Measurements from ENCODE around the gene SYT17. TPM values are rescaled to one million over a fixed set of nuclear protein-coding genes. Genes with fewer than 3 reads are reported as not detected.

Gene SYT17
- total RNA-seq, 1 experiment from 2014 or later = 10.3 TPM

GRCh38 chr16:19135896-19136438, 32.1 kb upstream of the SYT17 start:
- no peak for DNase-seq (ENCODE audit: low read depth, low spot score)
- TF ChIP-seq POLR2A (IDR thresholded peaks at IDR 0.05; ENCODE audit: borderline replicate concordance, extremely low read depth, insufficient read depth, insufficient read length) = no peak
- TF ChIP-seq CEBPB (IDR thresholded peaks at IDR 0.05; ENCODE audit: low read depth) = no peak
- no peak for TF ChIP-seq CTCF (IDR thresholded peaks at IDR 0.05 in 2 of 3, conservative IDR thresholded peaks at IDR 0.05 in 1 of 3; ENCODE audit: borderline replicate concordance in 1 of 3, insufficient read depth in 1 of 3, low read depth in 2 of 3, low read length in 2 of 3)
- TF ChIP-seq RAD21 (IDR thresholded peaks at IDR 0.05; ENCODE audit: low read depth) = no peak
- no peak for TF ChIP-seq EGR1 (IDR thresholded peaks at IDR 0.05; ENCODE audit: low read depth)
- no peak for TF ChIP-seq EZH2phosphoT487 (IDR thresholded peaks at IDR 0.05; ENCODE audit: borderline replicate concordance)
- TF ChIP-seq SRF (IDR thresholded peaks at IDR 0.05; ENCODE audit: low read depth) = no peak
- TF ChIP-seq ZBTB33 (IDR thresholded peaks at IDR 0.05; ENCODE audit: extremely low read depth, insufficient replicate concordance, low read length) = no peak
- no peak for TF ChIP-seq ZFX (IDR thresholded peaks at IDR 0.05)
- peak; percentile 56; the same call in 1 of the 2 replicates for TF ChIP-seq POLR2AphosphoS5 (IDR thresholded peaks at IDR 0.05; ENCODE audit: low read depth, low read length)
- TF ChIP-seq SP1 (IDR thresholded peaks at IDR 0.05; ENCODE audit: low read depth) = peak; percentile 72
- TF ChIP-seq CBX3 (IDR thresholded peaks at IDR 0.05; ENCODE audit: low read depth) = peak; percentile 22; the same call in 1 of the 2 replicates
- no peak for TF ChIP-seq TCF7L2 (IDR thresholded peaks at IDR 0.05; ENCODE audit: borderline replicate concordance, extremely low read depth, insufficient read depth, insufficient read length)
- no peak for TF ChIP-seq ZNF274 (IDR thresholded peaks at IDR 0.05; ENCODE audit: low read depth, low read length)
- no peak for TF ChIP-seq REST (IDR thresholded peaks at IDR 0.05; ENCODE audit: low read depth)
- TF ChIP-seq YY1 (IDR thresholded peaks at IDR 0.05; ENCODE audit: extremely low read depth, insufficient replicate concordance, low read depth, low read length) = no peak
- no peak for TF ChIP-seq ATF3 (IDR thresholded peaks at IDR 0.05)
- TF ChIP-seq JUND (IDR thresholded peaks at IDR 0.05) = peak; percentile 69
- no peak for TF ChIP-seq SIN3A (IDR thresholded peaks at IDR 0.05; ENCODE audit: low read depth)
- TF ChIP-seq ELF1 (IDR thresholded peaks at IDR 0.05; ENCODE audit: borderline replicate concordance, low read depth) = no peak
- TF ChIP-seq EZH2 (IDR thresholded peaks at IDR 0.05) = no peak

More at GRCh38 chr16:19135896-19136438, 32.1 kb upstream of the SYT17 start:
- Histone ChIP-seq H3K4me2 (ENCODE audit: low read length) (peak overlapping the region; percentile 81), H3K4me1 (ENCODE audit: control insufficient read depth in 1 of 2, insufficient read depth in 2 of 2, low read length in 2 of 2) (peaks cover 58 to 68% of the 10 kb centered on the region in 2 experiments), H3K9me3 (ENCODE audit: control insufficient read depth in 1 of 2, insufficient read depth in 1 of 2, low read depth in 1 of 2, low read length in 2 of 2) (no peaks in the 10 kb centered on the region), H3K9me2 (ENCODE audit: insufficient read depth) (no peaks in the 10 kb centered on the region), H3K9ac (ENCODE audit: low read length) (peak overlapping the region; percentile 25), H2AFZ (ENCODE audit: low read depth, low read length, poor library complexity, severe bottlenecking) (no peak overlapping the region), H3K79me2 (ENCODE audit: insufficient read depth, low read length) (no peaks in the 10 kb centered on the region), H4K20me1 (ENCODE audit: insufficient read depth) (no peaks in the 10 kb centered on the region), H3K4me3 (replicated peaks in 1 of 2; ENCODE audit: low read depth in 1 of 2, low read length in 2 of 2) (peak overlapping the region; percentile 2 to 35; a peak in 3 of 4 replicates), H3K27me3 (ENCODE audit: insufficient read depth, low read length) (no peaks in the 10 kb centered on the region), H3K27ac (ENCODE audit: low read depth, low read length) (peak overlapping the region; percentile 58), H3K36me3 (ENCODE audit: control insufficient read depth in 1 of 2, insufficient read depth in 2 of 2, low read length in 2 of 2) (no peaks in the 10 kb centered on the region)
- peak; percentile 71 for ATAC-seq
- ChIA-PET CTCF (interaction anchor here (1.3 to 1.4 kb wide), 3 partner anchors 21 to 43 kb away, joined by 3 to 5 read pairs (median 5); no protein-coding TSS in a partner anchor), RAD21 (ENCODE audit: low non-redundant PET in 1 of 2, low total read pairs in 2 of 2, uncharacterized antibody in 2 of 2, unreplicated experiment in 2 of 2) (no interaction called here), POLR2A (interaction anchor here (1.1 to 1.2 kb wide), 2 partner anchors 23 to 28 kb away, joined by 3 to 4 read pairs; partner anchors contain the start of gene ITPRIPL2)
- intact Hi-C loops (cut with micrococcal nuclease) = no loop called here
- no TSS peak for BruUV-seq (replicated peaks)
